Hepatocyte (in vitro differentiated cells): ENCODE measurements around the gene SENP1. TPM values are rescaled to one million over a fixed set of nuclear protein-coding genes. Genes with fewer than 3 reads are reported as not detected.

ENCODE experiments used
- DNase-seq: peaks from one replicate; pipeline ENCODE4 v3.0.0-alpha.2; 2016; ENCODE audit warnings: low spot score
- H2AFZ ChIP-seq: fragments of 200-600 bp; sonication (generic); 2 replicates; pipeline ENCODE4 v1.6.0; 2016; ENCODE audit warnings: antibody characterized with exemption, mild to moderate bottlenecking
- H3K27ac ChIP-seq: fragments of 200-600 bp; sonication (generic); 2 replicates; pipeline ENCODE4 v1.5.1; 2016; ENCODE audit warnings: mild to moderate bottlenecking
- H3K27me3 ChIP-seq: fragments of 200-600 bp; sonication (generic); 2 replicates; pipeline ENCODE4 v1.6.1; 2016
- H3K36me3 ChIP-seq: fragments of 200-600 bp; sonication (generic); replicated peaks from 2 replicates; pipeline ENCODE4 v1.5.1; 2016; ENCODE audit warnings: low read depth; ENCODE audit not compliant: insufficient read depth
- H3K4me1 ChIP-seq: fragments of 200-600 bp; sonication (generic); 2 replicates; pipeline ENCODE4 v1.5.1; 2016; ENCODE audit warnings: mild to moderate bottlenecking, moderate library complexity; ENCODE audit not compliant: insufficient read depth
- H3K4me2 ChIP-seq: fragments of 200-600 bp; sonication (generic); 2 replicates; pipeline ENCODE4 v1.6.0; 2016
- H3K4me3 ChIP-seq: fragments of 200-600 bp; sonication (generic); 2 replicates; pipeline ENCODE4 v1.5.1; 2016; ENCODE audit warnings: mild to moderate bottlenecking
- H3K79me2 ChIP-seq: fragments of 200-600 bp; sonication (generic); 2 replicates; pipeline ENCODE4 v1.6.0; 2017; ENCODE audit warnings: mild to moderate bottlenecking
- H3K9me2 ChIP-seq: fragments of 200-600 bp; sonication (generic); replicated peaks from 2 replicates; pipeline ENCODE4 v1.6.0; 2017; ENCODE audit warnings: mild to moderate bottlenecking; ENCODE audit not compliant: insufficient read depth
- H3K9me3 ChIP-seq: fragments of 200-600 bp; sonication (generic); 2 replicates; pipeline ENCODE4 v1.5.1; 2016; ENCODE audit warnings: low read depth, mild to moderate bottlenecking
- H4K20me1 ChIP-seq: fragments of 200-600 bp; sonication (generic); 2 replicates; pipeline ENCODE4 v1.6.0; 2016; ENCODE audit warnings: mild to moderate bottlenecking; ENCODE audit not compliant: insufficient read depth, poor library complexity, severe bottlenecking
- EZH2 ChIP-seq: fragments of 200-600 bp; sonication (generic); IDR thresholded peaks from 2 replicates; pipeline ENCODE4 v1.6.1; 2016; ENCODE audit warnings: antibody characterized with exemption, mild to moderate bottlenecking, borderline replicate concordance
- EZH2phosphoT487 ChIP-seq: fragments of 200-600 bp; sonication (generic); IDR thresholded peaks from one replicate; pipeline ENCODE4 v1.6.1; 2018; ENCODE audit warnings: antibody characterized with exemption, mild to moderate bottlenecking, low read depth, moderate library complexity; ENCODE audit not compliant: unreplicated experiment, severe bottlenecking
- WGBS: methylation state at CpG from one replicate; pipeline ENCODE4 v1.1.6; 2016; ENCODE audit warnings: low lambda C conversion rate; ENCODE audit errors: missing lambda C conversion rate; 5-methylcytosine and 5-hydroxymethylcytosine counted together
- polyA plus RNA-seq: library from polyadenylated mRNA; unstranded; fragments of >200 nt; fragmentation: Nextera tagmentation; extraction: Ambion mirVana; gene quantifications from 2 replicates; pipeline ENCODE4 v1.2.1, GENCODE V29; 2016
- total RNA-seq: library from RNA; depleted of rRNA; stranded (reverse); fragments of >200 nt; gene quantifications from 2 replicates; pipeline ENCODE4 v1.2.3, GENCODE V29; 2014
- TF ChIP-seq, protein P1 (sequence below): fragments of 200-600 bp; sonication (generic); IDR thresholded peaks from 2 replicates; pipeline ENCODE4 v1.5.1; 2016; ENCODE audit warnings: antibody characterized with exemption, mild to moderate bottlenecking; ENCODE audit not compliant: poor library complexity

SENP1 gene
- total and polyA plus RNA-seq, 2 experiments from 2014 or later = 3.9 to 16.9 TPM

DNA sequence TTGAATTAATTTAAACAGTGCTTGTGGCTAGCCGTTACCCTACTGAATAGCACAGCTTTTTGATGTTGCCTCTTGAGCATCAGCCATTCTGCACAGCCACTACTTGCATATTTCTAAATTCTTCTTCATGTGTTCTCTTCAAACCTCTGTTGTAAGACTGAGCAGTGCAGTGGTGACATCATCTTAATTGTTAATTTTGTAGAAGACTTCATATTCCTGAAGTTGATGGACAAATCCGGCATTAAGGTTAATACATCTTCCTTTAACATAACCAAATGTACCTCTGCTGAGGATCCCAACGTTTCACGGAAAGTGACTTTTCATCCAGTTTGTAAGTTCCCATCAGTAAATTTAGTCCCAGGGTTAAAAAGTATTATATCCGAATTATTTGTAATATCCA lies 25.6 kb downstream of the SENP1 start:
- H3K4me3 ChIP-seq = no peak overlapping the region
- H3K27me3 ChIP-seq = no peaks in the 10 kb centered on the region
- no peaks in the 10 kb centered on the region for H3K9me3 ChIP-seq
- H3K79me2 ChIP-seq = no peaks in the 10 kb centered on the region
- H3K36me3 ChIP-seq = no peaks in the 10 kb centered on the region
- H3K27ac ChIP-seq = no peak overlapping the region
- H4K20me1 ChIP-seq = no peaks in the 10 kb centered on the region
- H3K4me1 ChIP-seq = no peaks in the 10 kb centered on the region
- H3K4me2 ChIP-seq = no peak overlapping the region
- H2AFZ ChIP-seq = no peak overlapping the region
- no peak for DNase-seq
- TF ChIP-seq, protein P1, sequence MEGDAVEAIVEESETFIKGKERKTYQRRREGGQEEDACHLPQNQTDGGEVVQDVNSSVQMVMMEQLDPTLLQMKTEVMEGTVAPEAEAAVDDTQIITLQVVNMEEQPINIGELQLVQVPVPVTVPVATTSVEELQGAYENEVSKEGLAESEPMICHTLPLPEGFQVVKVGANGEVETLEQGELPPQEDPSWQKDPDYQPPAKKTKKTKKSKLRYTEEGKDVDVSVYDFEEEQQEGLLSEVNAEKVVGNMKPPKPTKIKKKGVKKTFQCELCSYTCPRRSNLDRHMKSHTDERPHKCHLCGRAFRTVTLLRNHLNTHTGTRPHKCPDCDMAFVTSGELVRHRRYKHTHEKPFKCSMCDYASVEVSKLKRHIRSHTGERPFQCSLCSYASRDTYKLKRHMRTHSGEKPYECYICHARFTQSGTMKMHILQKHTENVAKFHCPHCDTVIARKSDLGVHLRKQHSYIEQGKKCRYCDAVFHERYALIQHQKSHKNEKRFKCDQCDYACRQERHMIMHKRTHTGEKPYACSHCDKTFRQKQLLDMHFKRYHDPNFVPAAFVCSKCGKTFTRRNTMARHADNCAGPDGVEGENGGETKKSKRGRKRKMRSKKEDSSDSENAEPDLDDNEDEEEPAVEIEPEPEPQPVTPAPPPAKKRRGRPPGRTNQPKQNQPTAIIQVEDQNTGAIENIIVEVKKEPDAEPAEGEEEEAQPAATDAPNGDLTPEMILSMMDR = no peak
- TF ChIP-seq EZH2phosphoT487 (no peak), EZH2 (no peak)
- 94% methylated on average over 5 of the region's 5 CpGs for WGBS
- no peaks in the 10 kb centered on the region for H3K9me2 ChIP-seq

DNA sequence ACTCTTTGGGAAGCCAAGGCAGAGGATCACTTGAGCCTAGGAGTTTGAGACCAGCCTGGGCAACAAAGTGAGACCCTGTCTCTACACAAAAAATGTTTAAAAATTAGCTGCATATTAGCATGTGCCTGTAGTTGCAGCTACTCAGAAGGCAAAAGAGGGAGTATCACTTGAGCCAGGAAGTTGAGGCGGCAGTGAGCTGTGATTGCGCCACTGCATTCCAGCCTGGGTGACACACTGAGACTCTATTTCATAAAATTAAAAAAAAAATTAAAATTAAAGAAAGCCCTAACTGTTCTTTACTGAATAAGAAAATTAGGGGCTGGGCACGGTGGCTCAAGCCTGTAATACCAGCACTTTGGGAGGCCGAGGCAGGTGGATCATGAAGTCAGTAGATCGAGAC lies 27.0 kb downstream of the SENP1 start:
- H3K36me3 ChIP-seq = no peaks in the 10 kb centered on the region
- no peaks in the 10 kb centered on the region for H3K79me2 ChIP-seq
- no peaks in the 10 kb centered on the region for H3K9me3 ChIP-seq
- no peaks in the 10 kb centered on the region for H3K9me2 ChIP-seq
- no peaks in the 10 kb centered on the region for H3K27me3 ChIP-seq
- no peak overlapping the region for H3K27ac ChIP-seq
- DNase-seq = no peak
- WGBS = 96% methylated on average over 5 of the region's 5 CpGs
- H3K4me3 ChIP-seq = no peak overlapping the region
- H3K4me1 ChIP-seq = no peaks in the 10 kb centered on the region
- no peak overlapping the region for H2AFZ ChIP-seq
- TF ChIP-seq EZH2phosphoT487 = no peak
- TF ChIP-seq, protein P1 = no peak
- no peak for TF ChIP-seq EZH2
- no peak overlapping the region for H3K4me2 ChIP-seq
- H4K20me1 ChIP-seq = no peaks in the 10 kb centered on the region

DNA sequence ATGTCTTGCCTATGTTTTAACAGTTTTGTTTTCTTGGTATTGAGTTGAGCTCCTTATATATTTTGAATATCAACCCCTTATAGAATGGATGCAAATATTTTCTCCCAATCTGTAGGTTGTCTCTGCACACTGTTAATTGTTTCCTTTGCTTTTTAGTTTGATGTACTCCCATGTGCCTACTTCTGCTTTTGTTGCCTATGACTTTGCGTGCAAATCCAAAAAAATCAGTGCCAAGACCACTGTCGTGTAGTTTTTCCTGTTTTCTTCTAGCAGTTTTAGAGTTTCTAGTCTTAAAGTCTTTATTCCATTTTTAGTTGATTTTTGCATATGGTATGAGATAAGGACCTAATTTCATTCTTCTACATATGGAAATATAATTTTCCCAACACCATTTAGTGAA lies 28.8 kb downstream of the SENP1 start:
- Histone ChIP-seq H3K27me3 (no peaks in the 10 kb centered on the region), H3K4me3 (no peak overlapping the region), H3K4me1 (no peaks in the 10 kb centered on the region), H3K79me2 (no peaks in the 10 kb centered on the region), H3K27ac (no peak overlapping the region), H3K9me2 (no peaks in the 10 kb centered on the region), H3K9me3 (no peaks in the 10 kb centered on the region), H3K36me3 (no peaks in the 10 kb centered on the region), H4K20me1 (no peaks in the 10 kb centered on the region), H3K4me2 (no peak overlapping the region), H2AFZ (no peak overlapping the region)
- TF ChIP-seq EZH2 (no peak), EZH2phosphoT487 (no peak)
- TF ChIP-seq, protein P1 = no peak
- 97% methylated on average over 2 of the region's 2 CpGs for WGBS
- no peak for DNase-seq

DNA sequence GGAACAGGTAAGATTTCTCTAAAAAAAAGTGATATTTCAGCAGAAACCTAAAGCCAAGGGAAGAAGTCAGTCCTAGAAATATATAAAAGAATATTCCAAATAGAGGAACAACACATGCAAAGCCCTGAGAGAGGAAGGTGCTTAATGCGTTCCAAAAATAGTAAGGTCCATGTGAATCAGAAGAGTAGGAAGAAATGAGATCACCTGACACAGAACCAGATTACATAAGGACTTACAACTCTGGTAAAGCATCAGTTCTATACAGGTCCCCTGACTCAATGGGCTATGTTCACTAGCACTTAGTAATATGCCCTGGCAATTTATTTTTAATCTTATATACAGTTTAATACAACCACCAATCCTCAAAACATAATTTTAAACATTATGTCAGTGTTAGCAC lies 30.0 kb downstream of the SENP1 start:
- no peaks in the 10 kb centered on the region for H3K36me3 ChIP-seq
- no peak overlapping the region for H3K27ac ChIP-seq
- WGBS = 96% methylated on average over 1 of the region's 1 CpG

More for the DNA sequence above, 30.0 kb downstream of the SENP1 start:
- H3K4me1 ChIP-seq = no peaks in the 10 kb centered on the region
- no peaks in the 10 kb centered on the region for H3K9me2 ChIP-seq
- H3K4me3 ChIP-seq = no peak overlapping the region
- no peaks in the 10 kb centered on the region for H3K9me3 ChIP-seq
- H3K27me3 ChIP-seq = no peaks in the 10 kb centered on the region
- no peak overlapping the region for H2AFZ ChIP-seq
- no peak overlapping the region for H3K4me2 ChIP-seq
- H4K20me1 ChIP-seq = no peaks in the 10 kb centered on the region
- DNase-seq = no peak
- TF ChIP-seq EZH2phosphoT487 (no peak), EZH2 (no peak)
- TF ChIP-seq, protein P1 = no peak
- H3K79me2 ChIP-seq = no peaks in the 10 kb centered on the region
